Activated CD4-positive, alpha-beta memory T cell treated with anti-CD3 and anti-CD28 coated beads for 36 hours (primary cell): ENCODE data around the gene CNNM2. TPM values are rescaled to one million over a fixed set of nuclear protein-coding genes. Genes with fewer than 3 reads are reported as not detected.

Source experiments
- CTCF ChIA-PET: fragments of 350-600 bp; sonication (Branson Sonifier 250); formaldehyde crosslinking; loops from one replicate; lab custom pipeline; 2021; ENCODE audit warnings: antibody characterized with exemption, inconsistent platforms; lab: Charles Lee
- POLR2A ChIA-PET: fragments of 350-600 bp; sonication (Branson Sonifier 250); formaldehyde crosslinking; loops from one replicate; lab custom pipeline; 2021; ENCODE audit warnings: antibody characterized with exemption; lab: Charles Lee
- DNase-seq: peaks from one replicate; pipeline ENCODE4 v3.0.0-alpha.2; 2020
- H3K27ac Mint-ChIP-seq: one replicate; pipeline ENCODE4 v1.8.0; 2021; ENCODE audit warnings: mixed read lengths
- H3K27me3 Mint-ChIP-seq: one replicate; pipeline ENCODE4 v1.8.0; 2021; ENCODE audit warnings: mixed read lengths
- H3K36me3 Mint-ChIP-seq: one replicate; pipeline ENCODE4 v1.8.0; 2021; ENCODE audit warnings: mixed read lengths
- H3K4me1 Mint-ChIP-seq: one replicate; pipeline ENCODE4 v1.8.0; 2021; ENCODE audit warnings: low read depth, mixed read lengths
- H3K4me3 Mint-ChIP-seq: one replicate; pipeline ENCODE4 v1.8.0; 2021; ENCODE audit warnings: mild to moderate bottlenecking, mixed read lengths
- H3K9me3 Mint-ChIP-seq: one replicate; pipeline ENCODE4 v1.8.0; 2021; ENCODE audit warnings: mixed read lengths
- intact Hi-C: fragments of 100-400 bp; cut with micrococcal nuclease; formaldehyde crosslinking; loops from one replicate; pipeline ENCODE4 v1.15.1; 2023
- total RNA-seq, 2 experiments: library from RNA; stranded (reverse); gene quantifications; one replicate each; pipeline ENCODE4 v1.2.3, GENCODE V29; 2021

Gene CNNM2
- total RNA-seq, 2 experiments from 2014 or later, result 4.0 to 4.2 TPM

DNA sequence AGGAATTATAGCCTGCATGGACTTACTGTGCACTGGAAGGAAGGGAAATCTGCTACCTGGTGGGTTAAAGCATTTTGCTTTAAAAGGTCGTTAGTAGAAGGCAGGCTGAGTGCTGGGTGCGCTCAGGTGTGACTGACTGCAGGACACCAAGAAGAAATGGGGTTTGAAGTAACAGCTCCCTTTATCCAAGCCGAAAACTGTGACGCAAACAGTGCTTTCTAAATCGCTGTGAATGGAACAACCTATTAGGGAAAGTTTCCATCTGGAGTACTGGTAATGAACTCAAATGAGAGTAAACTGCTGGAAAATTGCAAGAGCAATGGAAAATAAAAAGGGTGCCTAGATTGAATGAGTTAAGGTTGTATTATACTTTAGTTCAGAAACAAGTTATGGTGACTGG, 95.3 kb downstream of the CNNM2 start:
- H3K27me3 Mint-ChIP-seq, result no peaks in the 10 kb centered on the region
- intact Hi-C loops, result no loop called here
- ChIA-PET POLR2A (no interaction called here), CTCF (no interaction called here)
- no peaks in the 10 kb centered on the region for H3K4me1 Mint-ChIP-seq
- H3K27ac Mint-ChIP-seq, result no peak overlapping the region
- no peaks in the 10 kb centered on the region for H3K36me3 Mint-ChIP-seq
- H3K9me3 Mint-ChIP-seq, result no peaks in the 10 kb centered on the region
- DNase-seq, result no peak
- no peak overlapping the region for H3K4me3 Mint-ChIP-seq

DNA sequence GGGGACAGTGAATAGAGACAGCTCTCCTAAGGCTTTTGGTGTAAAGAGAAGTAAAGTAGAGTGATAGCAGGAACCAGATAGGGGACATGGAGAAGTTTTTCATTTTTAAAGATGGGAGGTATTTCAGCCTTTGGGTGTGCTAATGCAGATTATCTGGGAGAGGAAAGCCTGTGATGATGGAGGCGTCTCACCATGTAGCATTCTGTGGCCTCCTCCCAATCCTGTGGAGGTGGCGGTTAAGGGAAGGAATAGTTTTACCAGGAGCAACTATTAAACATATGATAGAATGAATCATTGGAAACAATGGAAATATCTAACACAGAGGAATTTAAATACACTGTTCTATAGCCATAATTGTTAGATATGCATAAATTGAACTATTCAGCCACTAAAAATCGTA, 101.3 kb downstream of the CNNM2 start:
- no peaks in the 10 kb centered on the region for H3K36me3 Mint-ChIP-seq
- CTCF ChIA-PET, result interaction anchor here (0.6 kb wide), 1 partner anchor 385 kb away, joined by 3 read pairs; no protein-coding TSS in a partner anchor
- POLR2A ChIA-PET, result no interaction called here
- no peak overlapping the region for H3K4me3 Mint-ChIP-seq
- DNase-seq, result no peak
- no peaks in the 10 kb centered on the region for H3K9me3 Mint-ChIP-seq
- H3K27me3 Mint-ChIP-seq, result no peaks in the 10 kb centered on the region
- no peaks in the 10 kb centered on the region for H3K4me1 Mint-ChIP-seq
- intact Hi-C loops, result no loop called here
- no peak overlapping the region for H3K27ac Mint-ChIP-seq

DNA sequence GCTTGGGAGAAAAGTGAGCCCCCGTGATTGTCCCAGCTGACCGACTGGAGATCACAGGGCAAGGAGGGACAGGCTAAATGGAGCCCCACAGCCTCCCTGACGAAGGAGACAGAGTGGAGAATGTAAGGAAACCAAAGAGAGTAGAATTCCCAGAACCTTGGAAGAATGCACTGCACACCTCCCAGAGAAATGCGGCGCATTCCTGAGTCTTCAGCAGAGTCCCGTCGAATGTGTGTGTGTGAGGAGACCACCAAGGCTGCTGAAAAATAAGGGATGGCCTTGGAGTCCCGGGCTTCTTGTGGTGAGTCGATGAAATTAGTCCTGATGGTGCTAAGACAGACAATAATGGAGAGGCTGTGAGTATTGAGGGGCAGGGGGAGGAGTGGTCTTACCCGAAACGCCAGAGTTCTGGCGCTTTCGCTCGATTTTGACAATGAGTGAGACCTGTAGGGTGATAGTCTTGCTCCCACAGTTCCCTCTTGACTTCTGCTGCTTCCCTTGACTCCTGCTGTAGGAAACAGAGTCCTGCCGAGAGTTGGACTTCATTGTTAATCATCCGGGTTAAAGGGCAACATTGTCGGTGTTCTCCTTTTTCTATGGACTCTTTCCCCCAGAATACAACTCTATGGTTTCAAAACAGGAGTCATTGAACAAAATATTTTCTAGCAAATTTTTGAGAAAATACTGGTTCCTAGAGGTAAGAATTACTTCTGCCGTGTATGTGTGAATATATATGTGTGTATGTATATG, 103.2 kb downstream of the CNNM2 start:
- intact Hi-C loops, result no loop called here
- Mint-ChIP-seq H3K9me3 (no peaks in the 10 kb centered on the region), H3K4me1 (no peaks in the 10 kb centered on the region), H3K27me3 (no peaks in the 10 kb centered on the region), H3K36me3 (peaks cover 1% of the 10 kb centered on the region), H3K27ac (no peak overlapping the region), H3K4me3 (no peak overlapping the region)
- DNase-seq, result no peak
- ChIA-PET POLR2A (no interaction called here), CTCF (no interaction called here)

GRCh38 chr10:103021900-103022293, 103.8 kb downstream of the CNNM2 start:
- Mint-ChIP-seq H3K27ac (no peak overlapping the region), H3K36me3 (peaks cover 1% of the 10 kb centered on the region), H3K9me3 (no peaks in the 10 kb centered on the region), H3K27me3 (no peaks in the 10 kb centered on the region), H3K4me3 (no peak overlapping the region), H3K4me1 (no peaks in the 10 kb centered on the region)
- ChIA-PET CTCF (interaction anchor here (0.7 kb wide), 1 partner anchor 231 kb away, joined by 3 read pairs; no protein-coding TSS in a partner anchor), POLR2A (no interaction called here)
- no peak for DNase-seq
- intact Hi-C loops, result no loop called here

GRCh38 chr10:103025696-103026095, 107.6 kb downstream of the CNNM2 start:
- Mint-ChIP-seq H3K27ac (no peak overlapping the region), H3K36me3 (peaks cover 1% of the 10 kb centered on the region), H3K9me3 (no peaks in the 10 kb centered on the region), H3K4me3 (no peak overlapping the region), H3K4me1 (no peaks in the 10 kb centered on the region), H3K27me3 (no peaks in the 10 kb centered on the region)
- intact Hi-C loops, result no loop called here
- POLR2A ChIA-PET, result no interaction called here
- CTCF ChIA-PET, result no interaction called here
- DNase-seq, result no peak

DNA sequence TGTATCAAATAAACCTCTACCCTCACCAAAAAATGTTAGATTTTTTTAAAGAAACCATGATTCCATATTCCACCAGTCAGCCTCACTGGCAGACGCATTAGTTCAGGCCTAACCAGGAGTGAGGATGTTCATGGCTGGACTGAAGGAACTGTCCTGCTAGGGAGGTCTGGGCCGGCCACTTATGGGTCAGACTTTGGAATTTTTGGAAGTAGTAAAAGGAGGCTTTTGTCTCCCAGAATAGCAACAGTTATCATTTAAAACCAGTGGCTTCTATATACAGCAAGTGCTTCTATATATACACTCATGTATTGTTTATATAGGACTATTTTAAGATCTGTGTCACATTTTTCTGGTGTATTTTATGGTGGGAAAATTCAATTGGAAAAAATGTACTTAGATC, 120.5 kb downstream of the CNNM2 start:
- intact Hi-C loops, result no loop called here
- ChIA-PET CTCF (interaction anchor here (0.7 kb wide), 1 partner anchor 15 kb away, joined by 4 read pairs; no protein-coding TSS in a partner anchor), POLR2A (no interaction called here)
- Mint-ChIP-seq H3K27ac (no peak overlapping the region), H3K4me3 (no peak overlapping the region), H3K9me3 (no peaks in the 10 kb centered on the region), H3K27me3 (no peaks in the 10 kb centered on the region), H3K36me3 (no peaks in the 10 kb centered on the region), H3K4me1 (no peaks in the 10 kb centered on the region)
- no peak for DNase-seq

DNA sequence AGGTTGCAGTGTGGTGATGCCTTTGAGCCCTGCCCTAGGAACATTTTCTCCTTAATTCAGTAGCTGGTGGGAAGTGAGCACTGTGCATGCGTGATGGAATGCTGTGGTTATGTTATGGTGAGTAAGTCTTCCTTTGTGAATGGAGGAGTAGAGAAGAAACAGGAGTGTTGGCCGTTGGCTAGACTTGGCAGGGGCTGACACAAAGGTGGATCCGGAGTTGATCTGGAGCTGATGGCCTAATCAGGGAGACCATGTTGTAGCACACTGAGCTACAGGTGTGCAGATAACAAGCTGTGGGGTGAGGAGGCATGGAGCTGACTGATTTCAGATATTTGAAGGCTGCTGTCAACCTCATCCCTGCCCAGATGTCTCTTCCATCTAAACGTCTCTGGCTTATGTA, 122.3 kb downstream of the CNNM2 start:
- CTCF ChIA-PET, result interaction anchor here (0.7 to 1.0 kb wide), 2 partner anchors 26 to 139 kb away, joined by 3 to 4 read pairs; no protein-coding TSS in a partner anchor
- POLR2A ChIA-PET, result no interaction called here
- Mint-ChIP-seq H3K4me1 (no peaks in the 10 kb centered on the region), H3K9me3 (no peaks in the 10 kb centered on the region), H3K4me3 (no peak overlapping the region), H3K27ac (no peak overlapping the region), H3K36me3 (no peaks in the 10 kb centered on the region), H3K27me3 (no peaks in the 10 kb centered on the region)
- intact Hi-C loops, result no loop called here
- no peak for DNase-seq

- intact Hi-C loops, result no loop called here
- H3K4me1 Mint-ChIP-seq, result no peaks in the 10 kb centered on the region
- no peak for DNase-seq
- no peaks in the 10 kb centered on the region for H3K9me3 Mint-ChIP-seq
- POLR2A ChIA-PET, result no interaction called here
- no peak overlapping the region for H3K27ac Mint-ChIP-seq
- H3K4me3 Mint-ChIP-seq, result no peak overlapping the region
- H3K36me3 Mint-ChIP-seq, result no peaks in the 10 kb centered on the region
- H3K27me3 Mint-ChIP-seq, result no peaks in the 10 kb centered on the region
- CTCF ChIA-PET, result interaction anchor here (0.7 kb wide), 1 partner anchor 27 kb away, joined by 3 read pairs; no protein-coding TSS in a partner anchor
Measured at GRCh38 chr10:103041391-103041790, 123.3 kb downstream of the CNNM2 start.

DNA sequence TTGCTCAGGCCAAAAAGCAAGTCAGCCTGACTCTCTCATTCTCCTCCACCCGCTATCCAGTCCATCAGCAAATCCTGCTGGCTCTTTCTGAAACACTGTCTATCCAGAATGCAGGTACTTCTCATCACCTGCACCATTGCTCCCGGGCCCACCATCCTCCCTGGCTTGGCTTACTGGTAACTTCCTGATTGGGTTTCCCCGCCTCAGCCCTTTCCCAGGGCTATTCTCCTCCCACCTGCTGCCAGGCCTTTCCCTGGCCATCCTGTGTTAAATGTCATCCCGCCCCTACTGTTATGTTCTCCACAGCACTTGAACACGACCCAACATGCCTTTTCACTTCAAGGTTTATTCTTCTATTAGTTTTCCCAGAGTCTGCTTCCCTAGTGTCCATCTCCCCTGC, 124.0 kb downstream of the CNNM2 start:
- Mint-ChIP-seq H3K4me1 (no peaks in the 10 kb centered on the region), H3K27me3 (no peaks in the 10 kb centered on the region), H3K27ac (no peak overlapping the region), H3K36me3 (no peaks in the 10 kb centered on the region), H3K9me3 (no peaks in the 10 kb centered on the region), H3K4me3 (no peak overlapping the region)
- ChIA-PET CTCF (interaction anchor here (4.1 kb wide), 1 partner anchor 124 kb away, joined by 11 read pairs; the partner anchor contains the start of gene CNNM2), POLR2A (no interaction called here)
- no peak for DNase-seq
- intact Hi-C loops, result no loop called here

DNA sequence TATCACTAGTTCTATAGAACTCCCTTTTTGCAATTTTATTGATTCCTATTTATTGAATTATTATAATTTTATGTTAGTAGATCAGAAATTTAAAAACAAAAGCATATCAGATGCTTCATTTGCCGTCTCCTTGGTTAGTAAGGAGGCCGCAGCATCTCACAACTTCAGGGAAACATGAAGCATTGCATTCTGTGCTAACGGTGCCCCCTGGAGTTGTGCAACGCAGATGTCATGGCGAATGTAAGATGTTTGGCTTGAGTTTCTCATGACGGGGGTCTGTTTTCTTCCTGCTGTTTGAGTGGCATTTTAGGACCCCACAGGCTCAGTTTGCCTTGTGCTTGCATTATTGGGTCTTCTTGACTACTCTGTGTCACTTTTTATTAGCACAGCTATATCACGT, 124.8 kb downstream of the CNNM2 start:
- Mint-ChIP-seq H3K27ac (no peak overlapping the region), H3K4me1 (no peaks in the 10 kb centered on the region), H3K27me3 (no peaks in the 10 kb centered on the region), H3K36me3 (no peaks in the 10 kb centered on the region), H3K4me3 (no peak overlapping the region), H3K9me3 (no peaks in the 10 kb centered on the region)
- ChIA-PET POLR2A (no interaction called here), CTCF (interaction anchor here (4.1 kb wide), 1 partner anchor 125 kb away, joined by 11 read pairs; the partner anchor contains the start of gene CNNM2)
- DNase-seq, result no peak
- intact Hi-C loops, result no loop called here

GRCh38 chr10:103044942-103045489, 126.9 kb downstream of the CNNM2 start:
- no peak overlapping the region for H3K4me3 Mint-ChIP-seq
- H3K27me3 Mint-ChIP-seq, result no peaks in the 10 kb centered on the region
- no peaks in the 10 kb centered on the region for H3K36me3 Mint-ChIP-seq
- no peaks in the 10 kb centered on the region for H3K9me3 Mint-ChIP-seq
- intact Hi-C loops, result no loop called here
- ChIA-PET POLR2A (no interaction called here), CTCF (interaction anchor here (0.6 to 4.1 kb wide), 2 partner anchors 62 to 127 kb away, joined by 3 to 11 read pairs; partner anchors contain the start of gene CNNM2)
- DNase-seq, result no peak
- H3K27ac Mint-ChIP-seq, result no peak overlapping the region
- no peaks in the 10 kb centered on the region for H3K4me1 Mint-ChIP-seq

DNA sequence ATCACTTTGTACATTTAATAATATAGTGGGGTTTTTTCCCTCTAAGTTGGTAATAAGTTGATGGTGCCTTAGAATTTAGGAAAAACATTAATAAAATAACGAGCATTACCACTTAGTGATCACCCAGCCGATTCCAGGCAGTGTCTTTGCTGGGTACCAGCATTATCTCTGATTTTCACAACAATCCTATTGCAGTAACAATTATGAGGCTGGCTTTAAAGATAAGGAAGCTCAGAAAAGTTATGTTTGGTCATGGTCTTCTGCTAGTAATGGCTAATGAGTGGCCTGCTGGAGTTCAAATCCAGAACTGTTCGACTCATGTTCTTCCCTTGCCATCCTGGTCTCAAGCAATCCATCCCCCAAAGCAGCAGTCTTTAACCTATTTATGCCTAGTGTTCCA, 127.9 kb downstream of the CNNM2 start:
- intact Hi-C loops, result no loop called here
- Mint-ChIP-seq H3K4me3 (no peak overlapping the region), H3K27me3 (no peaks in the 10 kb centered on the region), H3K27ac (no peak overlapping the region), H3K9me3 (no peaks in the 10 kb centered on the region), H3K36me3 (no peaks in the 10 kb centered on the region), H3K4me1 (no peaks in the 10 kb centered on the region)
- DNase-seq, result no peak
- ChIA-PET POLR2A (no interaction called here), CTCF (interaction anchor here (4.1 kb wide), 1 partner anchor 128 kb away, joined by 11 read pairs; the partner anchor contains the start of gene CNNM2)
